GM18867 (cell line): ENCODE measurements around the gene ANKRD13A.

ENCODE experiments used
- ATAC-seq: cut with Tn5 transposase; IDR thresholded peaks from one replicate; pipeline ENCODE4 v1.9.1; 2021; ENCODE audit warnings: mild to moderate bottlenecking, moderate library complexity; ENCODE audit not compliant: unreplicated experiment

The ANKRD13A gene

GRCh38 chr12:109998904-109999648, at the start of gene ANKRD13A:
ANKRD13A (plus strand) TSS chr12:109999430; CDS start chr12:109999689, 259 bp downstream.
- ATAC-seq: peak; percentile 46

- ATAC-seq: no peak
These were observed 48.6 kb upstream of the ANKRD13A start for GRCh38 chr12:109950625-109951024.

DNA sequence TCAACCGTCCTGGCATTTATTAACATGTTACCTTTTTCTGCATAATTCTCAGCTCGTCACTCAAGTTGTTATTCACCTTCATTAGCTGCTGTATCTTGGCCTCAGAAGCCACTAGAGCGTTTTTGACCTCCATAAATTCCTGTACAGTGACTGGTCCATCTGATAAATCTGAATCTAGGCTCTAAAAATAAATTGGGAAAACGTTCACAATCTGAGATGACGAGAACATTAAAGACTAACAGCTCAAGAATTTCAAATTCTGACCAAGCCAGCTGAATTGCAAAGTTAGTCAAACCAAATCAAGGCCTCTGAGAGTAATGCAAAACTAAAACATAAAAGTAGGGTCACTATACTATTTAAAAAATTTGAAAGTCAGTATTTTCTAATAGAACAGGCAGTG, 48.1 kb upstream of the ANKRD13A start:
- no peak for ATAC-seq

- no peak for ATAC-seq
These were observed 47.5 kb upstream of the ANKRD13A start for GRCh38 chr12:109951751-109952150.

DNA sequence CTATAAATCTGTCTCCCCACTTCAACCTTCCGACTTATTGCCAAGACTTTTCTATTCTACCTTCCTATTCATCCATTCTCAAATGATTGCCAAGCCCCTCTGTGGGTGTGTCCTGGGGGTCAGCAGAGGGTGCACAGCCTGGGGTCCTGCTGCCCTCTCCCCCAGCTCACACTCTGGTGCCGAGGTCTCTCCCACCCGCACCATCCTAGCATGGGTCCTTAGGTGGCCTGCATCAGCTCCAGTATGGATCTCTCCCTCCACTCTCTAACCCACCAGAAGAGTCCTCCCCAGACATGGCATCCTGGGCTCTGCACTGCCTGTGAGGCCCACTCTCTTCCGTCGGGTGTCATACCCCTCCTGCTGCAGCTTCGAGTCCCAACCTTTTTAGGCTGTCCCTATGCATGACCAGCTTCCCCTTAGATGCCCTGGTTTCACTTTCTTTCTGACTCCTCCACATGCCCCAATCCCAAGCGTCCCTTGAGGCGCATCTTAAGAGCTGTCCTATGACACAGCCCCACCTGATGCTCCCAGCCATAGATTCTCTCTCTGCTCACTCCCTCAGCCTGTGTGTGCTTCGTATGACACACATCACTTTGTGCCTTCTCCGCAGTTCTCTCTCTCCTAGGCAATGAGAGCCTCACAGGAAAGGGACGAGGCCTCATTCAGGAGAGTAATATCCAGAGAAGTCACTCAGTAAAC, 46.9 kb upstream of the ANKRD13A start:
- ATAC-seq: no peak

GRCh38 chr12:109952873-109953272, 46.4 kb upstream of the ANKRD13A start:
- no peak for ATAC-seq

DNA sequence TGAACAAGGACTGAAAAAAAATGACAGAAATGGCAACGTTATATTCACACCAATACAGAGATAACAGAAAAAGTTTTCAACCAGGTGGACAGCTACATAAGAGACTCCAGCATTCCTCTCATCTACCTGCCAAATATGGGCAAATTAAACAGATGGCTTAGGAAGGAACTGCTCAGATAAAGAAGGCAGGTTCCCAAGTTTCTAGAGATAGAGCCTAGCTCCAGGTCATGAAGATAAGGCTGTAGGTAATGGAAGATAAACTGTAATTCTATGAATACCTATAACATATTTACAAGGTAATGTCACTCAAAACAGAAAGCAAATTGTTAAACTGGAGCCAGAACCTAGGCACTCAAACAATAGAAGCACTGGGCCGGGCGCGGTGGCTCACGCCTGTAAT, 45.6 kb upstream of the ANKRD13A start:
- no peak for ATAC-seq

- ATAC-seq: no peak
These were observed 40.9 kb upstream of the ANKRD13A start for GRCh38 chr12:109958374-109958773.

GRCh38 chr12:109959411-109960093, 39.7 kb upstream of the ANKRD13A start:
- no peak for ATAC-seq

DNA sequence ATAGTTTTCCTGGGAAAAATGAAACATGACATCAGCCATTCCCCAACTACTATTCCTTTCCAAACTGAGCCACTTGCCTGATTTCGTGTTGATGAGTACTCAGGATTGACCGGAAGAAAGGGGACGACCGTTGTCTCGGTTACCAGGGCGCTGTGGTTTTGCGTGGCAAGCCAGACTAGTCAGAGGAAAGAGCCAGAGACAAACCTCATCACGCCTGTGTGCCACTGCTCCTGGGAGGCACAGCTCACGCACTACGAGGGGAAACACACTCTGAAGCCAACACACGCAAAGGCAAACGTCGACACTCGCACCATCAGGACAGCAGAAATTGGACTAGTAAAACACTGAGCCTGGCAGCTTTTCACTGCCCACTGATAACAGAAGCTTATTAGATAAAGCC, 38.0 kb upstream of the ANKRD13A start:
- ATAC-seq: no peak

- no peak for ATAC-seq
These were observed 37.6 kb upstream of the ANKRD13A start for GRCh38 chr12:109961612-109962011.

DNA sequence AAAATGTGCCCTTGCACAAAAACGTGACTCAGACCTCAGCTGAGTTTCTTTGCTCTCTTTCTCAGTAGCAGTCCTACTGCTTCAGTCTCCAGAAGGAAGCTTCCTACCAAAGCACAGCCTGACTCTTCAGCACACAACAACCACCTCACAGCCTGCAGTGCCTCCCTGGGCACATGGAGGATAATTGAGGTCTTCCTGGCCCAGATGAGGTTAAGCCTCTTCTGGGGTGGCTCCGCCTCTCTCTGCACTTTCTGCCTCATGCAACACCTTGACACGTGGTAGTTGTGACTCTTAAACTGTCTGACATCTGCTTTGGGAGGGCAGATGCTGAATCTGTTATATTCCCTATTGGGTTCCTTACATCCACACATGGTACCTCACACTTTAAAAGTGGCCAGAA, 36.8 kb upstream of the ANKRD13A start:
- ATAC-seq: no peak

DNA sequence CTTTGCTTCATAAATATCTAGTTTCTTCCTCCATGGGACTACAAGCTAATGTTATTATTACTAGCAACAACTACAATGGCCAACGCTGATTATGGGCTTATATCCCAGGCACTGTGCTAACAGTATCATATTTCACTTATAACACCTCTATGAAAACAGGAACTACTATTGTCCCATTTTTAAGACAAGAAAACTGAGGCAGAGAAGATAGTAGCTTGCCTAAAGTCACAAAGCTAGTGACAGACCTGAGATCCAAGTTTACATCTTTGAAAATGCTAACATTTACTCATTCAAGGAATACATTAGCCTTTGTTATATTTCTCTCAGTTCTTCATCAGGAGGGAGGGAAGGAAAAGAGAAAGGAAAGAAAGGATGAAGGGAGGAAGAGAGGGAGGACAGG, 35.9 kb upstream of the ANKRD13A start:
- ATAC-seq: no peak

- ATAC-seq: no peak
These were observed 35.3 kb upstream of the ANKRD13A start for GRCh38 chr12:109963743-109964429.

DNA sequence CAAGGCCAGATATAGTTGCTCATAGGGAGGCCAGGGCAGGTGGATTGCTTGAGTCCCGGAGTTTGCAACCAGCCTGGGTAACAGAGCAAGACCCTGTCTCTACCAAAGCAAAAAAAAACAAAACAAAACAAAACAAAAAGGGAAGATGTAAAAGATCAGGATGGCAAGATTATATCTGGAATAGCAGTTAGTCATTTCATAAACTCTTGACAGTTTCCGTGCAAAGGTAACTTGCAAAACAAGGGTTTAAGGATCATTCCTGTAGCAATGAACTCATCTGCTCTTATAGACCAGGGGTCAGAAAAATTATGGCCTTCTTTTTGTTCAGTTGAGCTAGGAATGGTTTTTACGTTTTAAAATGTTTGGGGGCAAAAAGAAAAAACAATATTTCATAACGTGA, 32.7 kb upstream of the ANKRD13A start:
- no peak for ATAC-seq

GRCh38 chr12:109967383-109968031, 31.7 kb upstream of the ANKRD13A start:
- ATAC-seq: no peak

DNA sequence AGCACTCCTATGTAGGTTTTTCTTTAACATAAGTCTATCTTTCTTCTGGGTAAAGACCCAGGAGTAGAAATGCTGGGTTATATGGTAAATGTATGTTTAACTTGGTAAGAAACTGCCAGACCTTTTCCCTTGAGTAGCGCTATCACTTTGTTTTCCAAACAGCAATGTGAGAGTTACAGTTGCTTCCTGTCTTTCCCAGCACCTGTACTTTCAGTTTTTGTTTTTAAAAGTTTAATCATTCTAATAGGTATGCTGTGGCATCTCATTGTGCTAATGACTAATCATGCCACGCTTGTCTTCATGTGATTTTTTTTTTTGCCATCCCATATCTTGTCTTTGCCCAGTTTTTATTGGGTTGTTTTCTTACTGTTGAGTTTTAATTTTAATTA, 31.2 kb upstream of the ANKRD13A start:
- no peak for ATAC-seq

DNA sequence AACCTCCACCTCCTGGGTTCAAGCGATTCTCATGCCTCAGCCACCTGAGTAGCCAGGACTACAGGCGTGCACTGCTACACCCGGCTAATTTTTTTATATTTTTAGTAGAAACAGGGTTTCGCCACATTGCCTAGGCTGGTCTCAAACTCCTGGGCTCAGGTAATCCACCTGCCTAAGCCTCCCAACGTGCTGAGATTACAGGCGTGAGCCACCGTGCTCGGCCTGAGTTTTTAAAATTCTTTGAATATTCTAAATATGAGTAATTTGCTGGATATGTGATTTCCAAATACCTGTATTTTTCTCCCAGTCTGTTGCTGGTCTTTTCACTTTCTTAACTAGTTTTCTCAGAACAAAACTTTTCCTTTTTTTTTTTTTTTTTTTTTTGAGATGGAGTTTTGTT, 30.4 kb upstream of the ANKRD13A start:
- ATAC-seq: no peak

- no peak for ATAC-seq
These were observed 26.4 kb upstream of the ANKRD13A start for GRCh38 chr12:109972821-109973220.

DNA sequence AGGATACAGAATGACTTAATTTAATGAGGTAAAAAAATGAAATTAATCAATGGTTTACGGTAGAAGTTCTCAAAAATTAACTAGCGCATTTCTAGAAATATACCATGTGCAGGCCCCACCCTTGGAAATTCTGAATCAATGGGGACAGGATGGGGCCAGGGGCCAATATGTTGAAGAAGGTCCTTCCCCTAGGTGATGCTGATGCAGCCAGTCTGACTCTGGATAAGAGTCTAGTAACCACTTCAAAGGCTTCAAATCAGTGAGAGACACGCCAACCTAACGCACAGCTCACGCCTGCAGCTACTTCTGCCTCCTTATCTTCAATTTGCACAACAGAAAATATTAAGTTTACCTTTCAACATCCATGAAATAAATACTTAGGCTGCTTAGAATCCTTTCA, 17.9 kb upstream of the ANKRD13A start:
- ATAC-seq: no peak

DNA sequence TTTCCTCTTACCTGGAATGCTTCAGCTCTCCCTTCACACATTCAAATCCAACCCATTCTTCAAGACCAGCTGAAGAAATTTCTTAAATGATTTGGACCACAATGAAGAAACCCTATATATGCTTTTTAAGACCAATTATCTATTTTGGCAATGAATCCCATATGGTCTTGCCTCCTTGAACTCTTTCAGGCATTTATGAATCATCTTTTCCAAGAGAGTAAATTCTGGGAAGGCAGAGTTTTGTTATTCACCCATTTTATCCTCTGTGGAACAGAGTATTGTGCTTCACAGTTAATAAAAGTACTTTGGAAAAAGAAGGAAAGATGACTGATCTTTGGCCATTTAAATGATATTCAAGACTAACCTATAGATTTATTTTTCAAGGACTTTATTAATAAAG, 17.0 kb upstream of the ANKRD13A start:
- no peak for ATAC-seq
